Heart left ventricle (tissue), 13 donors: ENCODE results near the gene TRERF1.
A peak's percentile ranks its signal among the peaks of the same experiment; 100 is the strongest.

Source experiments
- CTCF ChIP-seq, 12 donors: fragments of 200-600 bp; sonication (generic) in 4 of 12; IDR thresholded peaks; one replicate each; pipeline versions ENCODE4 v1.5.0 to v1.8.0; 2018 to 2022; ENCODE audit warnings: antibody characterized with exemption in 12 of 12, mild to moderate bottlenecking in 5 of 12
- POLR2A ChIP-seq, 2 donors: fragments of 450-650 bp; IDR thresholded peaks; one replicate each; pipeline ENCODE4 v1.6.1; 2017; ENCODE audit warnings: antibody characterized with exemption in 2 of 2, mild to moderate bottlenecking in 2 of 2, moderate library complexity in 2 of 2
- donor health status: ischemic (EF 13 %, LVEDD 7.1; RV severe dilation, severe dysfunction).
- donor health status: DM: no; HTN: yes; CAD: no.
- donor health status: DM: no; HTN: no; CAD: no.
- donor health status: ischemic (EF 25% LVEDD 6.9; RV normal size, moderate dysfunction).
- donor health status: ischemic (EF 25% LVEDD 5.7; RV mildly dilated, moderate dysfunction).
- donor health status: ischemic (EF 35%, LVEDD 5.7; RV mildly dilated, moderate dysfunction).
- donor health status: nonischemic (EF 11% LVEDD 7.7; RV severe dilation, severe dysfunction).
- donor health status: DM: yes; HTN: yes; CAD: no.
- donor health status: PGD.
- donor health status: ischemic (EF 29% LVEDD 5.4; RV normal size, mild dysfunction).
- donor health status: nonischemic (EF 23%, LVEDD 6.1; RV moderate dilation, normal function).

GRCh38 chr6:42217519-42218367 lies 234.0 kb downstream of the TRERF1 start, which contains the start of gene MRPS10:
- TF ChIP-seq POLR2A (IDR thresholded peaks at IDR 0.05) (peak in 1 of 2 donors; percentile 62), CTCF (IDR thresholded peaks at IDR 0.05) (peak in 1 of 12 donors; percentile 22)
